WERI-Rb-1 (cell line): ENCODE measurements around the gene HERC2.

Experiments
- DNase-seq: peaks from one replicate; pipeline ENCODE4 v3.0.0-alpha.2; 2020
- H3K27ac ChIP-seq: fragments of 250-450 bp; sonication (Bioruptor Pico); 2 replicates; pipeline ENCODE4 v1.5.1; 2020; ENCODE audit warnings: mild to moderate bottlenecking, moderate library complexity
- H3K27me3 ChIP-seq: fragments of 250-450 bp; sonication (Bioruptor Pico); 2 replicates; pipeline ENCODE4 v1.5.1; 2021; ENCODE audit warnings: mild to moderate bottlenecking, low read depth, moderate library complexity; ENCODE audit not compliant: insufficient read depth, severe bottlenecking
- H3K36me3 ChIP-seq: fragments of 250-450 bp; sonication (Bioruptor Pico); 2 replicates; pipeline ENCODE4 v1.5.1; 2020; ENCODE audit warnings: mild to moderate bottlenecking, moderate library complexity
- H3K4me3 ChIP-seq: 2 replicates; pipeline ENCODE4 v1.5.1; 2011; ENCODE audit warnings: low read depth, mild to moderate bottlenecking, control low read depth, low read length
- H3K9me3 ChIP-seq: fragments of 250-450 bp; sonication (Bioruptor Pico); 2 replicates; pipeline ENCODE4 v1.5.1; 2021; ENCODE audit warnings: mild to moderate bottlenecking, moderate library complexity; ENCODE audit not compliant: severe bottlenecking
- TF ChIP-seq, protein P1 (sequence below): IDR thresholded peaks from 2 replicates; pipeline ENCODE4 v1.5.1; 2011; ENCODE audit warnings: low read depth, mild to moderate bottlenecking, control low read depth, inconsistent platforms, low read length

HERC2 gene

DNA sequence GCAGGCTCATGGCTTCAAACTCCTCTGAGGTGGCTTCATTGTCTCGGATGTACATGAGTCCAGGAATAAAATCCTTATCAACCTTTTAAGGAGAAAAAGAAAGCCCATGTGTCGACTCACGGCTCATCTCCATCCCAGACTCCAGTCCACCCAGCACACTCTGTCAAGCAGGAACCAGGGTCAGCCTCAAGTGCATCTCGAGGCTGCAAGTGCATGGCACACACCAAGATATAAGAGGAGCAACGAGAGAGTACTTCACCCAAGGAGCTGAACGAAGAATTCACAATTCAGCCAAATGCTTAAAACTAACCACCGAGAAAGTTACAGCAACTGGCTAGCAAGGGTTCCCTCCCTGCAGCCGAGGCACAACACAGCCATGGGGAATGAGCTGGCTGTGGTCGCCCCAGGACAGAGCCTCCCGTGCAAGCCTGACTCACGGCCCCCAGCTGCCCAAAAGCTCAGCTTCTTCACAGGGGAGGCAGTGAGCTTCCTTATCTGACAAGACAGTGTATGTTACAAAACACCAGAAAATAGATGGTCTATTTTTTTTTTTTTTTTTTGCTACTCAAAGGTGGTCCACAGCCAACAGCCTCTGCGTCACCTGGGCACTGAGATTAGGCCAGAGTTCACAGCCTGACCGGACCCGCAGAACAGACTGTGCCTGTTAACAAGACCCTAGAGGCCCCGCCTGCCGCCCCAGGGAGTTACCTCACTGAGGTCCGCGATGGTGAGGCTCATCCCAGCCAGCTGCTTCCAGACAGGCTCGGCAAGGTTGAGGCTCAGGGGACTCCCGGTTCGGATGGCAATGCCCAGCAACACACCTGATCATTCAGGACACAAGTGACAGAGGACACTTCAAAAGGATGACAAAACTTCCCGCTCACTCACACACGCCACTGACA lies 207.0 kb downstream of the HERC2 start:
- TF ChIP-seq, protein P1, sequence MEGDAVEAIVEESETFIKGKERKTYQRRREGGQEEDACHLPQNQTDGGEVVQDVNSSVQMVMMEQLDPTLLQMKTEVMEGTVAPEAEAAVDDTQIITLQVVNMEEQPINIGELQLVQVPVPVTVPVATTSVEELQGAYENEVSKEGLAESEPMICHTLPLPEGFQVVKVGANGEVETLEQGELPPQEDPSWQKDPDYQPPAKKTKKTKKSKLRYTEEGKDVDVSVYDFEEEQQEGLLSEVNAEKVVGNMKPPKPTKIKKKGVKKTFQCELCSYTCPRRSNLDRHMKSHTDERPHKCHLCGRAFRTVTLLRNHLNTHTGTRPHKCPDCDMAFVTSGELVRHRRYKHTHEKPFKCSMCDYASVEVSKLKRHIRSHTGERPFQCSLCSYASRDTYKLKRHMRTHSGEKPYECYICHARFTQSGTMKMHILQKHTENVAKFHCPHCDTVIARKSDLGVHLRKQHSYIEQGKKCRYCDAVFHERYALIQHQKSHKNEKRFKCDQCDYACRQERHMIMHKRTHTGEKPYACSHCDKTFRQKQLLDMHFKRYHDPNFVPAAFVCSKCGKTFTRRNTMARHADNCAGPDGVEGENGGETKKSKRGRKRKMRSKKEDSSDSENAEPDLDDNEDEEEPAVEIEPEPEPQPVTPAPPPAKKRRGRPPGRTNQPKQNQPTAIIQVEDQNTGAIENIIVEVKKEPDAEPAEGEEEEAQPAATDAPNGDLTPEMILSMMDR = no peak
- no peak for DNase-seq
- peaks cover 78% of the 10 kb centered on the region for H3K36me3 ChIP-seq
- H3K9me3 ChIP-seq = no peaks in the 10 kb centered on the region
- no peak overlapping the region for H3K27ac ChIP-seq
- H3K4me3 ChIP-seq = no peak overlapping the region
- H3K27me3 ChIP-seq = no peaks in the 10 kb centered on the region

DNA sequence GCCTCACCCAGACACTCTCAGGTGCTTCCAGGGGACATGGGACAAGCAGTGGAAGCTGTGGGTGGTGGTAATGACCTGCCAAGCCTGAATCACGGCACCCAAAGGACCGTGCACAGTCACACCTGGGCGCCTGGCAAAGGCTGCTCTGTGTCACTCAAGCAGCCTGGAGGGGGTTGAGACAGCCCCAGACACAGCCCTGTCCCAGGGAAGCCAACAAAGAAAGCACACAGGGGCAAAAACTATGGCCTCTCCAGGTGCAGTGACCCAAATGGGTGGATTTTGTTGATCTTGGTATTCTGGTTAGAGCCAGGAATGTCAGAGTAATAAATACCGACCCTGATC lies 207.9 kb downstream of the HERC2 start:
- Histone ChIP-seq H3K9me3 (no peaks in the 10 kb centered on the region), H3K36me3 (peaks cover 72% of the 10 kb centered on the region), H3K27ac (no peak overlapping the region), H3K27me3 (no peaks in the 10 kb centered on the region), H3K4me3 (no peak overlapping the region)
- TF ChIP-seq, protein P1 = no peak
- no peak for DNase-seq

DNA sequence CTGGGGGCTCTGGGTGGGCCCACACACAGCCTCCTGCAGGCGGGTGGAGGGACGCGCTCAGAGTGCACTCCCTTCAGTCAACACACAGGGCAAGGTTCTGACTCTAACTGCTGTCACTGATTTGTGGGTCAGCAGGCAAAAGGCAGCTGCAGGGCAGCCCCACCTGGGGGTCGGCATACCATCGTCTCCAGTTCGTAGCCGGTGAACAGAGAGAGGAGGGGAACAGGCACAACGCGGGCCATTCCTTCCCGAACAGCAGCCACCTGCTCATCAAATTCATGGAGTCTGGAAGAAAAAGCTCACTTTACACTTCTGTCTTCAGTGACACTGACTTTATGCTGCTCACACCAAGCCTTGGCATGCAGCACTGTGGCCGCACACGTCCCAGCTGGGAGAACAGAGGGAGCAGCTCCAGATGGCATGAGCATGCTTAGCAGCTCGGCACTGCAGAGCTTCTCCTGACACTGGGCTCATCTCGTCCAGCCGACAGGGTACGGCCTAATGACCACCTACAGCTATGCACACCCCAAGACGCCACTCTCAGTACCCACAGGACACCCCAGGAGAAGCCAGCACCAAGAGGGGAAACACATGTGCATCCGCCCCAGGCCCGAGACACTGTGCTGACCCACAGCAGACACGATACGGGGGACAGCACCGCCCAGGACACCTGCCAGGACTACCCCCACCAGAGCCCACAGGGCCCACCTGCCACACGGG lies 208.4 kb downstream of the HERC2 start:
- Histone ChIP-seq H3K4me3 (no peak overlapping the region), H3K27me3 (no peaks in the 10 kb centered on the region), H3K9me3 (no peaks in the 10 kb centered on the region), H3K27ac (no peak overlapping the region), H3K36me3 (peaks cover 66% of the 10 kb centered on the region)
- no peak for DNase-seq
- TF ChIP-seq, protein P1 = no peak

DNA sequence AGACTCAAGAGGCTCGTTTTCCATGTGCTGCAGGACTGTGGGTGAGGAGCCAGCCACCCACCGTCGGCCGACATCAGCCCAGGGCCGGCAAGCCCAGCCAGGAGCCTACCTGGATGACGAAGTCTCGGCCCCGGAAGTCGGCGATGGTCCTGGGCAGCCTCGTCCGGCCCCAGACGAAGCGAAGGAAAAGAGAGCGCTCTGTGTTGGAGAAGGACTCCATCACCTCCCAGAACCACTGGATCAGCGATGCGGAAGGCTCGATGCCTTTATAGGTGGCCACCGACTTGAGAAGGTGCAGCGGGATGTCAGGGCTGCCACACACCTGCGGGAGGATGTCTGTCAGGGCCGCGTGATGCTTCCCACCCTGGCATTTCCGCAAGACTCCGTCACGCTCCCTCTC lies 209.0 kb downstream of the HERC2 start:
- Histone ChIP-seq H3K27me3 (no peaks in the 10 kb centered on the region), H3K27ac (no peak overlapping the region), H3K4me3 (no peak overlapping the region), H3K36me3 (peaks cover 64% of the 10 kb centered on the region), H3K9me3 (no peaks in the 10 kb centered on the region)
- TF ChIP-seq, protein P1 = no peak
- DNase-seq = no peak

DNA sequence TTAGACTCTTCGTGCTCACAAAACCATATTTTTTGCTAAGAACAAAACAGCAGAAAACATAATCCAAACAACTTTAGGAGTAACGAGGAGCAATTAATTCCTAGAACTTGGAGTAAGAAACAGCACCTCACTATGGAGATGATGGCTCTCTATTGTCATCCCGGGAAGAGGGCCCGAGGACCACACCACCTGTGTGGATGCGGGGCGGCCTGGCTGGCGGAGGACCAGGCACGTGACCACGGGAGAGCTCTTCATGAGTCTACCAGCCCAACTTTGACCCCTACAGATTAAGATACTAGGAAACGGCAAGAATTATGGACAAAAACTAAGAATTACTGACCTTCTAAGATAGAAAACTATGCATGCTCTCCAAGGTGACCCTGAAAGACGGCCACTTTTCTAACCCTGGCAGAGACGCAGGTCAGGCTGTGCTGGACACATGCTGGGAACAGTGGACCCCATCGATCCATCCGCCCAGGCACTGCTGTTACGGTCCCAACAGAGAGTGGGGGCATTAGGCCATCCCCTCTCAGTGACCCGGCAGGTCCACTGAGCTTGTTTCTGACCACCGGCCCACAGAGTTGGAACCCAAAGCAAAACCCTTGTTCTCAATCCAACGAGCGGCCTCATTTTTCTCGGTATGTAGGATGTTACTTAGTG lies 209.7 kb downstream of the HERC2 start:
- Histone ChIP-seq H3K27ac (no peak overlapping the region), H3K36me3 (peaks cover 57% of the 10 kb centered on the region), H3K27me3 (no peaks in the 10 kb centered on the region), H3K4me3 (no peak overlapping the region), H3K9me3 (no peaks in the 10 kb centered on the region)
- no peak for DNase-seq
- TF ChIP-seq, protein P1 = no peak
